ENCODE results near the gene CCDC85C.

GRCh38 chr14:99505089-99505488 lies 98.9 kb downstream of the CCDC85C start:
- no peak for TF ChIP-seq CTCF (IDR thresholded peaks at IDR 0.05)
- TF ChIP-seq POLR2A (IDR thresholded peaks at IDR 0.05), result no peak
- no peak for TF ChIP-seq POLR2AphosphoS5 (IDR thresholded peaks at IDR 0.05)

Data from prostate gland (tissue), 2 donors.